Prostate gland (tissue), 2 donors: ENCODE measurements around the gene TBXA2R.
"Not testable (repeated sequence)": the region's sequence is repeated elsewhere in the genome, so short reads cannot be mapped to it uniquely, and the experiment has no call there.

ENCODE experiments used
- CTCF ChIP-seq, 4 experiments: fragments of 200-600 bp in 2 of 4; fragments of 450-650 bp in 2 of 4; sonication (generic) in 2 of 4; IDR thresholded peaks; 1 replicate in 3 of 4; 2 replicates in 1 of 4; pipeline ENCODE4 v1.5.1; 2016 to 2019; ENCODE audit warnings: antibody characterized with exemption in 4 of 4, mild to moderate bottlenecking in 2 of 4, moderate library complexity in 2 of 4
- POLR2A ChIP-seq: fragments of 450-650 bp; IDR thresholded peaks from one replicate; pipeline ENCODE4 v1.6.1; 2016; ENCODE audit warnings: antibody characterized with exemption, mild to moderate bottlenecking
- POLR2AphosphoS5 ChIP-seq: sonication (generic); formaldehyde crosslinking; IDR thresholded peaks from one replicate; pipeline ENCODE4 v1.6.1; 2017; ENCODE audit warnings: antibody characterized with exemption

- not testable (repeated sequence) for TF ChIP-seq CTCF (IDR thresholded peaks at IDR 0.05); POLR2A; POLR2AphosphoS5
Observed at GRCh38 chr19:3647102-3647501, 40.4 kb upstream of the TBXA2R start.
